H1 (cell line): ENCODE results near the gene CISH. TPM values are rescaled to one million over a fixed set of nuclear protein-coding genes. Genes with fewer than 3 reads are reported as not detected.

Experiments
- CTCF ChIA-PET: fragments of 300-600 bp; sonication (Branson Sonifier 250); formaldehyde crosslinking; loops from one replicate; lab custom pipeline; 2021; ENCODE audit not compliant: partially characterized antibody; lab: Charles Lee
- POLR2A ChIA-PET: fragments of 300-600 bp; sonication (Branson Sonifier 250); formaldehyde crosslinking; loops from one replicate; lab custom pipeline; 2021; ENCODE audit warnings: inconsistent platforms; ENCODE audit not compliant: partially characterized antibody; lab: Charles Lee
- DNase-seq, 2 experiments: peaks; one replicate each; pipeline versions ENCODE4 v3.0.0 to v3.0.0-alpha.2; 2010 to 2022; ENCODE audit warnings: low spot score in 2 of 2, low read depth in 1 of 2, mixed read lengths in 1 of 2
- FAIRE-seq: peaks from 2 replicates; lab custom pipeline; 2011; peaks lifted over from hg19 to GRCh38; lab: Jason Lieb, UNC
- H2AFZ ChIP-seq: 2 replicates; pipeline ENCODE4 v1.8.1; 2012; ENCODE audit warnings: low read length, inconsistent platforms
- H2AK5ac ChIP-seq: 2 replicates; pipeline ENCODE4 v1.6.1; 2013; ENCODE audit warnings: low read depth, low read length
- H2BK120ac ChIP-seq: replicated peaks from 2 replicates; pipeline ENCODE3; 2013; ENCODE audit warnings: low read depth, low read length, inconsistent platforms
- H2BK12ac ChIP-seq: 2 replicates; pipeline ENCODE4 v1.6.1; 2013; ENCODE audit warnings: low read depth, low read length
- H2BK15ac ChIP-seq: 2 replicates; pipeline ENCODE4 v1.6.1; 2013; ENCODE audit warnings: low read length
- H2BK20ac ChIP-seq: 2 replicates; pipeline ENCODE4 v1.6.1; 2013; ENCODE audit warnings: low read length
- H2BK5ac ChIP-seq: 2 replicates; pipeline ENCODE4 v1.6.1; 2013; ENCODE audit warnings: low read depth, low read length
- H3K14ac ChIP-seq: 2 replicates; pipeline ENCODE4 v1.6.1; 2013; ENCODE audit warnings: inconsistent platforms; ENCODE audit not compliant: insufficient read length
- H3K18ac ChIP-seq: 2 replicates; pipeline ENCODE4 v1.6.1; 2013; ENCODE audit warnings: low read length; ENCODE audit errors: extremely low read depth
- H3K23ac ChIP-seq: 2 replicates; pipeline ENCODE4 v1.6.1; 2013; ENCODE audit warnings: inconsistent platforms; ENCODE audit not compliant: insufficient read length
- H3K23me2 ChIP-seq: 2 replicates; pipeline ENCODE4 v1.6.1; 2013; ENCODE audit warnings: low read depth, low read length
- H3K27ac ChIP-seq: 2 replicates; pipeline ENCODE4 v1.6.1; 2011; ENCODE audit warnings: low read depth, low read length, inconsistent platforms
- H3K27me3 ChIP-seq, 4 experiments: replicated peaks in 1 of 4; 1 replicate in 1 of 4; 2 replicates in 3 of 4; pipeline versions ENCODE4 v1.6.1 to v1.8.1; 2011 to 2013; ENCODE audit warnings: low read length in 3 of 4, mild to moderate bottlenecking in 3 of 4, inconsistent platforms in 2 of 4, mixed read lengths in 2 of 4, moderate library complexity in 1 of 4; ENCODE audit not compliant: control insufficient read depth in 3 of 4, insufficient read depth in 3 of 4; ENCODE audit errors: extremely low read depth in 1 of 4
- H3K36me3 ChIP-seq, 4 experiments: 2 replicates each; pipeline versions ENCODE4 v1.6.1 to v1.8.1; 2011 to 2013; ENCODE audit warnings: mild to moderate bottlenecking in 4 of 4, low read length in 3 of 4, moderate library complexity in 2 of 4, control low read depth in 1 of 4, inconsistent platforms in 1 of 4; ENCODE audit not compliant: insufficient read depth in 4 of 4, control insufficient read depth in 2 of 4
- H3K4ac ChIP-seq: replicated peaks from 2 replicates; pipeline ENCODE3; 2013; ENCODE audit warnings: low read length, low read depth, mixed read lengths, inconsistent platforms; ENCODE audit not compliant: insufficient read length
- H3K4me1 ChIP-seq, 4 experiments: replicated peaks in 1 of 4; 1 replicate in 1 of 4; 2 replicates in 3 of 4; pipeline versions ENCODE4 v1.6.1 to v1.8.1; 2011 to 2013; ENCODE audit warnings: low read length in 3 of 4, inconsistent platforms in 2 of 4, mixed read lengths in 1 of 4; ENCODE audit not compliant: insufficient read depth in 4 of 4, control insufficient read depth in 3 of 4
- H3K4me2 ChIP-seq, 2 experiments: 2 replicates each; pipeline versions ENCODE4 v1.6.1 to v1.8.1; 2011 to 2013; ENCODE audit warnings: low read depth in 2 of 2, low read length in 2 of 2, control low read depth in 1 of 2, inconsistent platforms in 1 of 2, mild to moderate bottlenecking in 1 of 2; ENCODE audit not compliant: insufficient read depth in 1 of 2
- H3K4me3 ChIP-seq, 4 experiments: fragments of 200-600, 300-600 bp in 1 of 4; sonication (generic), shearing (Covaris generic), sonication (Bioruptor Twin) in 1 of 4; 2 replicates each; pipeline versions ENCODE4 v1.5.1 to v1.8.1; 2011 to 2016; ENCODE audit warnings: low read length in 4 of 4, low read depth in 3 of 4, control low read depth in 2 of 4, inconsistent platforms in 2 of 4, mild to moderate bottlenecking in 2 of 4, mixed read lengths in 1 of 4, moderate library complexity in 1 of 4; ENCODE audit not compliant: insufficient read depth in 2 of 4; ENCODE audit errors: extremely low read depth in 1 of 4
- H3K56ac ChIP-seq: replicated peaks from 2 replicates; pipeline ENCODE3; 2013; ENCODE audit warnings: low read depth, mild to moderate bottlenecking, mixed read lengths, low read length, inconsistent platforms; ENCODE audit not compliant: insufficient read length
- H3K79me1 ChIP-seq: 2 replicates; pipeline ENCODE4 v1.6.1; 2013; ENCODE audit warnings: low read depth, low read length, control low read depth
- H3K79me2 ChIP-seq, 2 experiments: 2 replicates each; pipeline versions ENCODE4 v1.6.1 to v1.8.1; 2012 to 2013; ENCODE audit warnings: low read length in 2 of 2, mild to moderate bottlenecking in 2 of 2, inconsistent platforms in 1 of 2; ENCODE audit not compliant: insufficient read depth in 2 of 2, control insufficient read depth in 1 of 2
- H3K9ac ChIP-seq, 4 experiments: replicated peaks in 1 of 4; 1 replicate in 1 of 4; 2 replicates in 3 of 4; pipeline versions ENCODE4 v1.6.1 to v1.8.1; 2011 to 2013; ENCODE audit warnings: low read depth in 3 of 4, low read length in 3 of 4, control low read depth in 2 of 4, mild to moderate bottlenecking in 2 of 4, moderate library complexity in 2 of 4, inconsistent platforms in 1 of 4; ENCODE audit errors: extremely low read depth in 1 of 4
- H3K9me3 ChIP-seq, 2 experiments: 2 replicates each; pipeline versions ENCODE4 v1.6.1 to v1.8.1; 2012 to 2013; ENCODE audit warnings: mild to moderate bottlenecking in 2 of 2, moderate library complexity in 2 of 2, control low read depth in 1 of 2, inconsistent platforms in 1 of 2, low read depth in 1 of 2, low read length in 1 of 2, mixed read lengths in 1 of 2; ENCODE audit not compliant: insufficient read depth in 2 of 2
- H4K20me1 ChIP-seq, 2 experiments: replicated peaks in 1 of 2; 2 replicates each; pipeline versions ENCODE3 to v1.8.1; 2011 to 2013; ENCODE audit warnings: inconsistent platforms in 2 of 2, low read length in 2 of 2, mild to moderate bottlenecking in 1 of 2; ENCODE audit not compliant: insufficient read depth in 2 of 2, control insufficient read depth in 1 of 2
- H4K5ac ChIP-seq: 2 replicates; pipeline ENCODE4 v1.6.1; 2013; ENCODE audit warnings: low read length, low read depth, mixed read lengths, inconsistent platforms; ENCODE audit not compliant: insufficient read length
- H4K8ac ChIP-seq: 2 replicates; pipeline ENCODE4 v1.8.0; 2013; ENCODE audit warnings: mild to moderate bottlenecking, moderate library complexity, low read length, inconsistent platforms; ENCODE audit not compliant: insufficient read depth; ENCODE audit errors: extremely low read depth
- H4K91ac ChIP-seq: replicated peaks from 2 replicates; pipeline ENCODE3; 2013; ENCODE audit warnings: low read length, mixed read lengths, inconsistent platforms; ENCODE audit not compliant: insufficient read length
- CBX5 ChIP-seq: fragments of 300-800, 300-1000 bp; sonication (generic); IDR thresholded peaks from 2 replicates; pipeline ENCODE4 v1.7.1; 2016; ENCODE audit warnings: antibody characterized with exemption, low read length, low read depth
- CHD2 ChIP-seq: IDR thresholded peaks from 2 replicates; pipeline ENCODE4 v1.6.1; 2012; ENCODE audit warnings: low read length, improper control_type of control experiment
- RFX5 ChIP-seq: IDR thresholded peaks from 2 replicates; pipeline ENCODE4 v1.6.1; 2011; ENCODE audit warnings: low read depth, low read length, improper control_type of control experiment, borderline replicate concordance
- WGBS, 2 experiments: shearing (Covaris generic) in 1 of 2; methylation state at CpG; one replicate each; pipeline versions ENCODE4 v1.1.6 to v1.1.7; 2013 to 2015; ENCODE audit warnings: low lambda C conversion rate in 2 of 2, mixed read lengths in 2 of 2, inconsistent platforms in 1 of 2, low coverage in 1 of 2, missing lambda C conversion rate in 1 of 2; ENCODE audit not compliant: insufficient replicate concordance in 2 of 2, insufficient coverage in 1 of 2, insufficient read length in 1 of 2; ENCODE audit errors: extremely low coverage in 1 of 2, missing lambda C conversion rate in 1 of 2; 5-methylcytosine and 5-hydroxymethylcytosine counted together
- polyA plus RNA-seq, 7 experiments: library from polyadenylated mRNA; depleted of rRNA in 3 of 7; stranded (reverse) in 5 of 7; unstranded in 2 of 7; fragments of >200 nt in 5 of 7; fragments of 200-250 nt in 2 of 7; gene quantifications; 1 replicate in 5 of 7; 2 replicates in 1 of 7; 4 replicates in 1 of 7; pipeline versions ENCODE4 v1.2.1 to v1.2.3, GENCODE V29; 2011 to 2013; ENCODE audit warnings: missing spikeins in 2 of 7, mixed read lengths in 2 of 7
- total RNA-seq: library from RNA; stranded (reverse); fragmentation: NEBNext Ultra II Directional; extraction: Animal tissue kit (Norgen Biotek cat#: 25700); gene quantifications from 2 replicates; pipeline ENCODE4 v1.2.1, GENCODE V29; 2021

Gene CISH
- total and polyA plus RNA-seq, 2 of the 8 experiments (the other 6 are each of a cell fraction or from before 2014, with no cell fraction given), result 1.9 to 2.2 TPM

DNA sequence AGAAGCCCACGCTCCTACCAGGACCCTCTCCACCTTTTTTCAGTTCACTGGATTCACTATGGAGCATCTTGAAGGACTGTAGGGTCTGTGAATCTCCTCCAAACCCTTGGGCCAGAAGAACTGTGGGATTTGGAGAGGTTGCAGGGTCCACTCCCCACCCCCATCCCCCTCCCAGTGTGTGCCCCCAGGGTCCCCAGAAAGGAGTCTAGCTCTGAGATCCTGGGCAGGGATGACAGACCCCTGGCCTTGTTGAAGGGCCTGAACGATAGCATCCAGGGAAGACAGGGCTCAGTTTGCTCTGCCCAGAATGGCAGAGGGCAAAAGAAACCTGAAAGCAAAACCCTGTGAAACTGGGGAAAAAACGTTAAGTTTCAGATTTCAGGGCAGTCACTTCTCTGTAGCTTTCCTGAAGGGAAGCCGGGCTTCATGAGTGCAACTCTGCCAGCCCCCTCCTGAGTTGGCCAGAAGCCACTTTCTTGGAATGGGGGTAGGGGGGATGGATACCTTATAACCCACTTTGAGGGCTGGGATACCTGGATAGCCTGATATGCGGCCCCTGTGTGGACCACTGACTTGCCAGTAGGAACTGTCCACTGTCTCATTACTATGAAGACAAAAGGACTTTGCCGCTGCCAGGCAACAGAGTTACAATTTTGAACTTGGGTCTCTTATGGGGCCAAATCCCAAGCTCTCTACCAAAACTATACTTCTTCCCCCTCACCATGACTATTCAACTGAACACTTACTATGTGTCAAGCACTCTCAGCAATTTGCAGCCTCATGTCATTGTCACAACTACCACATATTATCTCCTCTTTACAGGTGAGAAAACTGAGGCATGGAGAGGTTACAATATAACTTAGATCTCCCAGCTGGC lies 1.6 kb upstream of the CISH start:
- TF ChIP-seq CBX5, result no peak
- TF ChIP-seq RFX5, result no peak
- no peak for TF ChIP-seq CHD2
- TF ChIP-seq, all 59 proteins: peak for 0
- Histone ChIP-seq H3K18ac (no peak overlapping the region), H2BK120ac (no peak overlapping the region), H3K4me2 (no peak overlapping the region; a peak in 1 of 4 replicates), H3K79me1 (no peaks in the 10 kb centered on the region), H3K4ac (no peak overlapping the region), H3K56ac (no peak overlapping the region), H2BK12ac (no peak overlapping the region), H3K14ac (no peak overlapping the region), H3K4me3 (no peak overlapping the region), H2AK5ac (no peak overlapping the region), H2AFZ (no peak overlapping the region), H3K79me2 (peaks cover 0 to 7% of the 10 kb centered on the region in 2 experiments; a peak in 1 of 4 replicates), H2BK20ac (no peak overlapping the region), H4K8ac (no peak overlapping the region), H3K27ac (no peak overlapping the region), H3K36me3 (no peaks in the 10 kb centered on the region), H4K20me1 (peaks cover 0 to 13% of the 10 kb centered on the region in 2 experiments), H3K23ac (no peak overlapping the region), H3K4me1 (peaks cover 0 to 21% (median 11%) of the 10 kb centered on the region in 4 experiments; a peak in 6 of 7 replicates), H4K91ac (no peak overlapping the region), H3K23me2 (peaks cover 15% of the 10 kb centered on the region), H2BK5ac (no peak overlapping the region), H3K27me3 (peaks cover 12 to 39% (median 32%) of the 10 kb centered on the region in 4 experiments; a peak in 6 of 7 replicates), H4K5ac (no peak overlapping the region), H3K9ac (no peak overlapping the region), H2BK15ac (no peak overlapping the region), H3K9me3 (no peaks in the 10 kb centered on the region)
- DNase-seq (no peak), FAIRE-seq (no peak)
- POLR2A ChIA-PET, result no interaction called here
- 67% methylated on average over 6 of the region's 6 CpGs; no CpG with 5 or more reads in 1 of the 2 experiments for WGBS, 2 experiments
- CTCF ChIA-PET, result interaction anchor here (0.6 to 50.4 kb wide), 19 partner anchors 10 to 775 kb away, joined by 3 to 1262 read pairs (median 4); partner anchors contain the start of genes C3orf18, CYB561D2, DOCK3 and HEMK1
